K562 (cell line): ENCODE measurements around the gene LAMTOR4. TPM values are rescaled to one million over a fixed set of nuclear protein-coding genes. Genes with fewer than 3 reads are reported as not detected.
A peak's percentile ranks its signal among the peaks of the same experiment; 100 is the strongest.

Source experiments
- ATAC-seq: fragments of 200-7000 bp; cut with Tn5 transposase; 3 replicates; pipeline ENCODE4 v1.9.1; 2020; ENCODE audit warnings: moderate library complexity
- BruUV-seq: library from RNA; stranded (reverse); fragments of 400-500 nt; replicated peaks from 2 replicates; lab custom pipeline; 2021; lab: Mats Ljungman, UMichigan
- CTCF ChIA-PET: fragments of 300-600 bp; formaldehyde crosslinking; extraction: SDS; loops from one replicate; lab custom pipeline; 2021; ENCODE audit warnings: low intra/inter-chr PET ratio; lab: Yijun Ruan, JAX
- POLR2A ChIA-PET: fragments of 300-600, 350-650 bp; sonication (Branson Sonifier 250); formaldehyde crosslinking; extraction: SDS; loops from one replicate; lab custom pipeline; 2021; ENCODE audit warnings: antibody characterized with exemption, inconsistent platforms; lab: Yijun Ruan, JAX
- DNase-seq, 4 experiments: peaks; one replicate each; pipeline versions ENCODE4 v3.0.0 to v3.0.0-alpha.2; 2011 to 2018; ENCODE audit warnings: low spot score in 3 of 4, mixed read lengths in 3 of 4; ENCODE audit errors: extremely low read depth in 1 of 4
- FAIRE-seq: peaks from 2 replicates; lab custom pipeline; 2011; peaks lifted over from hg19 to GRCh38; lab: Jason Lieb, UNC
- H2AFZ ChIP-seq: 2 replicates; pipeline ENCODE4 v1.6.0; 2011; ENCODE audit warnings: low read depth, low read length, control low read depth, inconsistent platforms
- H3K27ac ChIP-seq: fragments of 200-600 bp; 3 replicates; pipeline ENCODE4 v1.8.0; 2011; ENCODE audit warnings: low read depth, mild to moderate bottlenecking, control low read depth, inconsistent platforms, low read length, moderate library complexity, mixed read lengths; ENCODE audit errors: extremely low read depth
- H3K27me3 ChIP-seq, 2 experiments: fragments of 300-600 bp in 1 of 2; 2 replicates in 1 of 2; 3 replicates in 1 of 2; pipeline versions ENCODE4 v1.6.0 to v1.8.0; 2011; ENCODE audit warnings: inconsistent platforms in 2 of 2, low read length in 2 of 2, mild to moderate bottlenecking in 1 of 2, mixed read lengths in 1 of 2, moderate library complexity in 1 of 2; ENCODE audit not compliant: control insufficient read depth in 2 of 2, insufficient read depth in 2 of 2
- H3K36me3 ChIP-seq: fragments of 300-600 bp; 3 replicates; pipeline ENCODE4 v1.8.0; 2011; ENCODE audit warnings: mild to moderate bottlenecking, low read length, inconsistent platforms; ENCODE audit not compliant: control insufficient read depth, insufficient read depth
- H3K4me1 ChIP-seq, 2 experiments: fragments of 200-600 bp in 1 of 2; replicated peaks in 1 of 2; 2 replicates in 1 of 2; 3 replicates in 1 of 2; pipeline versions ENCODE4 v1.5.1 to v1.8.0; 2011; ENCODE audit warnings: inconsistent platforms in 2 of 2, low read length in 2 of 2, mild to moderate bottlenecking in 1 of 2, mixed read lengths in 1 of 2, moderate library complexity in 1 of 2; ENCODE audit not compliant: control insufficient read depth in 2 of 2, insufficient read depth in 2 of 2
- H3K4me2 ChIP-seq: 2 replicates; pipeline ENCODE4 v1.6.1; 2011; ENCODE audit warnings: low read length, control low read depth, inconsistent platforms, mixed read lengths; ENCODE audit not compliant: insufficient read depth
- H3K4me3 ChIP-seq: fragments of 200-600 bp; sonication (generic), shearing (Covaris generic); 2 replicates; pipeline ENCODE4 v1.5.1; 2016; ENCODE audit warnings: control low read depth, inconsistent platforms
- H3K79me2 ChIP-seq: fragments of 200-600 bp; 3 replicates; pipeline ENCODE4 v1.8.0; 2011; ENCODE audit warnings: low read length, inconsistent platforms; ENCODE audit not compliant: control insufficient read depth, insufficient read depth
- H3K9ac ChIP-seq, 2 experiments: 2 replicates each; pipeline versions ENCODE4 v1.6.0 to v1.6.1; 2011; ENCODE audit warnings: low read depth in 2 of 2, low read length in 2 of 2, control low read depth in 1 of 2, inconsistent platforms in 1 of 2, mild to moderate bottlenecking in 1 of 2, mixed read lengths in 1 of 2; ENCODE audit not compliant: insufficient read depth in 1 of 2
- H3K9me1 ChIP-seq: one replicate; pipeline ENCODE4 v1.6.0; 2011; ENCODE audit warnings: inconsistent platforms, mild to moderate bottlenecking, low read length, moderate library complexity; ENCODE audit not compliant: control insufficient read depth, insufficient read depth
- H3K9me3 ChIP-seq: replicated peaks from 2 replicates; pipeline ENCODE4 v1.5.1; 2011; ENCODE audit warnings: low read depth, low read length, inconsistent platforms; ENCODE audit not compliant: control insufficient read depth, insufficient read depth
- H4K20me1 ChIP-seq: replicated peaks from 2 replicates; pipeline ENCODE4 v1.6.1; 2011; ENCODE audit warnings: low read length, inconsistent platforms, mixed read lengths; ENCODE audit not compliant: control insufficient read depth, insufficient read depth
- DMBX1 ChIP-seq: fragments of 250-450 bp; sonication (Bioruptor Pico); IDR thresholded peaks from 2 replicates; pipeline ENCODE4 v1.8.0; 2022; ENCODE audit warnings: inconsistent platforms, mild to moderate bottlenecking, moderate library complexity, borderline replicate concordance
- IRF1 ChIP-seq: sonication (generic); formaldehyde crosslinking; IDR thresholded peaks from 2 replicates; pipeline ENCODE4 v1.8.0; 2022; ENCODE audit warnings: missing genetic modification reagents, mild to moderate bottlenecking, borderline replicate concordance
- KDM1A ChIP-seq, 2 experiments: fragments of 450-650 bp; IDR thresholded peaks; 2 replicates each; pipeline ENCODE4 v1.6.1; 2016; ENCODE audit warnings: mild to moderate bottlenecking in 2 of 2
- MLLT1 ChIP-seq, 2 experiments: fragments of 450-650 bp; IDR thresholded peaks; 2 replicates each; pipeline ENCODE4 v1.6.1; 2016
- PHF20 ChIP-seq: fragments of 450-650 bp; IDR thresholded peaks from 2 replicates; pipeline ENCODE4 v1.6.1; 2018; ENCODE audit not compliant: partially characterized antibody
- POU5F1 ChIP-seq: fragments of 150-350 bp; IDR thresholded peaks from 2 replicates; pipeline ENCODE4 v1.6.1; 2014; ENCODE audit warnings: borderline replicate concordance, low read length, low read depth, mild to moderate bottlenecking; ENCODE audit not compliant: partially characterized antibody
- RBM22 ChIP-seq: fragments of 200-400 bp; formaldehyde crosslinking; IDR thresholded peaks from 2 replicates; pipeline ENCODE4 v1.6.1; 2018; ENCODE audit warnings: low read length, low read depth; ENCODE audit not compliant: poor library complexity, severe bottlenecking
- SMAD3 ChIP-seq: fragments of 450-650 bp; formaldehyde crosslinking; conservative IDR thresholded peaks from 2 replicates; pipeline ENCODE4 v1.4.0; 2020; ENCODE audit warnings: mild to moderate bottlenecking
- SREBF2 ChIP-seq: sonication (generic); formaldehyde crosslinking; IDR thresholded peaks from 2 replicates; pipeline ENCODE4 v1.4.0; 2020; ENCODE audit warnings: mild to moderate bottlenecking, missing genetic modification reagents
- THRB ChIP-seq: fragments of 450-650 bp; formaldehyde crosslinking; conservative IDR thresholded peaks from 2 replicates; pipeline ENCODE4 v1.4.0; 2022; ENCODE audit warnings: mild to moderate bottlenecking, missing genetic modification characterization
- ZBTB26 ChIP-seq: fragments of 450-650 bp; formaldehyde crosslinking; IDR thresholded peaks from 2 replicates; pipeline ENCODE4 v1.4.0; 2022; ENCODE audit warnings: missing genetic modification characterization
- ZFP91 ChIP-seq: sonication (generic); formaldehyde crosslinking; IDR thresholded peaks from 2 replicates; pipeline ENCODE4 v1.8.0; 2022; ENCODE audit warnings: mild to moderate bottlenecking, missing genetic modification reagents
- ZNF311 ChIP-seq: fragments of 250-450 bp; sonication (Bioruptor Pico); IDR thresholded peaks from 2 replicates; pipeline ENCODE4 v1.4.0; 2020; ENCODE audit warnings: mild to moderate bottlenecking, moderate library complexity
- ZNF408 ChIP-seq: fragments of 250-450 bp; sonication (Bioruptor Pico); IDR thresholded peaks from 2 replicates; pipeline ENCODE4 v1.4.0; 2020; ENCODE audit warnings: low read depth, mild to moderate bottlenecking, moderate library complexity
- WGBS: fragments of 100-300 bp; shearing (Covaris generic); methylation state at CpG from one replicate; pipeline ENCODE4 v1.1.6; 2016; ENCODE audit warnings: low coverage, mixed read lengths; ENCODE audit not compliant: insufficient coverage; ENCODE audit errors: missing lambda C conversion rate; 5-methylcytosine and 5-hydroxymethylcytosine counted together
- in situ Hi-C: fragments of 300-500 bp; cut with MboI; formaldehyde crosslinking; loops from 4 replicates; pipeline ENCODE4 v1.15.0; 2018; ENCODE audit warnings: inconsistent platforms, mixed read lengths
- intact Hi-C: fragments of 100-400 bp; cut with micrococcal nuclease; formaldehyde crosslinking; loops from 2 replicates; pipeline ENCODE4 v1.14.2; 2022
- polyA plus RNA-seq, 8 experiments: library from polyadenylated mRNA; depleted of rRNA in 4 of 8; stranded (reverse) in 5 of 8; unstranded in 3 of 8; fragments of >200 nt; fragmentation: Nextera tagmentation in 2 of 8; fragmentation: Illumina TruSeq in 1 of 8; extraction: Ambion mirVana in 2 of 8; extraction: Trizol in 1 of 8; gene quantifications; 2 replicates each; pipeline versions ENCODE4 v1.2.1 to v1.2.3, GENCODE V29; 2011 to 2014; ENCODE audit warnings: inconsistent platforms in 1 of 8, missing spikeins in 1 of 8
- total RNA-seq, 7 experiments: library from RNA; depleted of rRNA in 6 of 7; stranded (reverse); fragments of >200 nt in 6 of 7; fragmentation: Illumina TruSeq in 2 of 7; extraction: Trizol in 2 of 7; gene quantifications; 2 replicates each; pipeline versions ENCODE4 v1.2.1 to v1.2.3, GENCODE V29; 2011 to 2021; ENCODE audit warnings: low replicate concordance in 1 of 7

The LAMTOR4 gene
- total and polyA plus RNA-seq, 9 of the 15 experiments (the other 6 are each of a cell fraction or from before 2014, with no cell fraction given), result 79.6 to 314 (median 195) TPM

GRCh38 chr7:100148225-100148558 is 526 bp upstream of the LAMTOR4 start:
- peaks cover 18% of the 10 kb centered on the region for H3K79me2 ChIP-seq
- peak overlapping the region; percentile 98 for H2AFZ ChIP-seq
- no peaks in the 10 kb centered on the region for H3K9me1 ChIP-seq
- WGBS, result 15% methylated on average over 14 of the region's 14 CpGs
- no peak for FAIRE-seq
- H3K4me1 ChIP-seq, result peaks cover 14 to 32% of the 10 kb centered on the region in 2 experiments; a peak in 4 of 5 replicates
- no peak for DNase-seq
- ChIA-PET POLR2A (interaction anchor here (0.6 to 1.6 kb wide), 13 partner anchors 8 to 66 kb away, joined by 3 to 13 read pairs (median 4); partner anchors contain the start of genes AP4M1, COPS6 and MCM7), CTCF (interaction anchor here (0.6 kb wide), 1 partner anchor 11 kb away, joined by 5 read pairs; the partner anchor contains the start of gene TRAPPC14)
- H4K20me1 ChIP-seq, result no peaks in the 10 kb centered on the region
- no peak for ATAC-seq
- in situ Hi-C loops (no loop called here), intact Hi-C loops (loop anchor here (1.0 kb wide), 1 partner anchor 42 kb away; no protein-coding TSS in a partner anchor)
- H3K27ac ChIP-seq, result peak overlapping the region; percentile 61; the same call in 2 of the 3 replicates
- no peaks in the 10 kb centered on the region for H3K9me3 ChIP-seq
- BruUV-seq, result no TSS peak
- peak overlapping the region; percentile 95 for H3K4me2 ChIP-seq
- H3K9ac ChIP-seq, result peak overlapping the region; percentile 40 to 90
- H3K27me3 ChIP-seq, result no peaks in the 10 kb centered on the region
- peak overlapping the region; percentile 26 for H3K4me3 ChIP-seq
- H3K36me3 ChIP-seq, result peaks cover 25% of the 10 kb centered on the region; the same call in 2 of the 3 replicates
- TF ChIP-seq ZNF311 (CRISPR knock-in tag) (0 out of 2 replicates have a peak, but pooled peaks have one; percentile 18), SMAD3 (CRISPR knock-in tag) (0 out of 2 replicates have a peak, but pooled peaks have one; percentile 25), KDM1A (IDR thresholded peaks at IDR 0.05) (0 out of 4 replicates have a peak, but pooled peaks of 1 of the 2 experiments have one; percentile 10), THRB (peak; percentile 74; the same call in 1 of the 2 replicates), MLLT1 (IDR thresholded peaks at IDR 0.05) (0 out of 4 replicates have a peak, but pooled peaks of 1 of the 2 experiments have one; percentile 26), IRF1 (CRISPR knock-in tag) (no peak), POU5F1 (no peak), DMBX1 (CRISPR knock-in tag) (0 out of 2 replicates have a peak, but pooled peaks have one; percentile 26), ZBTB26 (CRISPR knock-in tag) (0 out of 2 replicates have a peak, but pooled peaks have one; percentile 84), SREBF2 (CRISPR knock-in tag) (peak; percentile 85; the same call in 1 of the 2 replicates), RBM22 (no peak), ZFP91 (no peak), PHF20 (peak; percentile 47), ZNF408 (CRISPR knock-in tag) (no peak)
